ENCODE measurements around the gene ELOVL1.
"Not testable (repeated sequence)": the region's sequence is repeated elsewhere in the genome, so short reads cannot be mapped to it uniquely, and the experiment has no call there.

The ELOVL1 gene

GRCh38 chr1:43379476-43379875, 11.7 kb upstream of the ELOVL1 start:
- DNase-seq = no peak

GRCh38 chr1:43377831-43378230, 10.0 kb upstream of the ELOVL1 start:
- DNase-seq = no peak

GRCh38 chr1:43376723-43377235, 9.0 kb upstream of the ELOVL1 start:
- DNase-seq = no peak

- no peak for DNase-seq
These were observed 5.5 kb upstream of the ELOVL1 start for GRCh38 chr1:43373066-43373940.

GRCh38 chr1:43372172-43372571, 4.4 kb upstream of the ELOVL1 start:
- no peak for DNase-seq

- DNase-seq = no peak
These were observed 2.8 kb upstream of the ELOVL1 start for GRCh38 chr1:43370564-43370963.

GRCh38 chr1:43369779-43370178, 2.0 kb upstream of the ELOVL1 start:
- DNase-seq = not testable (repeated sequence)

- no peak for DNase-seq
These were observed 822 bp upstream of the ELOVL1 start for GRCh38 chr1:43368646-43369020.

GRCh38 chr1:43367026-43367903, 546 bp downstream of the ELOVL1 start:
- DNase-seq = no peak

- DNase-seq = no peak
These were observed 1.2 kb downstream of the ELOVL1 start for GRCh38 chr1:43366601-43367025.

- DNase-seq = no peak
These were observed 1.6 kb downstream of the ELOVL1 start for GRCh38 chr1:43366179-43366578.

- DNase-seq = no peak
These were observed 2.1 kb downstream of the ELOVL1 start for GRCh38 chr1:43365678-43366077.

- DNase-seq = no peak
These were observed 3.8 kb downstream of the ELOVL1 start for GRCh38 chr1:43363935-43364525.

GRCh38 chr1:43363283-43363934, 4.4 kb downstream of the ELOVL1 start:
- no peak for DNase-seq

GRCh38 chr1:43360616-43361015, 7.2 kb downstream of the ELOVL1 start:
- DNase-seq = no peak

- no peak for DNase-seq
These were observed 8.1 kb downstream of the ELOVL1 start for GRCh38 chr1:43359696-43360095.

- DNase-seq = peak; percentile 99
These were observed 8.8 kb downstream of the ELOVL1 start, which contains the start of gene CDC20 for GRCh38 chr1:43358746-43359693. Gene CDC20 (plus strand): TSS chr1:43358981. CDS start chr1:43359216, 235 bp downstream.

GRCh38 chr1:43358121-43358745, 9.6 kb downstream of the ELOVL1 start:
- DNase-seq = no peak

- DNase-seq = no peak
These were observed 10.6 kb downstream of the ELOVL1 start for GRCh38 chr1:43357251-43357650.

GRCh38 chr1:43354936-43355335, 12.9 kb downstream of the ELOVL1 start:
- no peak for DNase-seq

GRCh38 chr1:43354471-43354870, 13.3 kb downstream of the ELOVL1 start:
- DNase-seq = no peak

Data from activated CD8-positive, alpha-beta memory T cell treated with anti-CD3 and anti-CD28 coated beads, Interleukin-2, amount 50 U/mL, for 48 hours (primary cell).